Measurements from ENCODE around the gene RARB.

Gene RARB

GRCh38 chr3:25508901-25509300, 80.8 kb downstream of the RARB start:
- DNase-seq (ENCODE audit: low read depth), result no peak

GRCh38 chr3:25510797-25511196, 82.7 kb downstream of the RARB start:
- DNase-seq (ENCODE audit: low read depth), result no peak

- no peak for DNase-seq (ENCODE audit: low read depth)
Measured at GRCh38 chr3:25511972-25512721, 84.1 kb downstream of the RARB start.

GRCh38 chr3:25513642-25514266, 85.7 kb downstream of the RARB start:
- DNase-seq (ENCODE audit: low read depth), result no peak

GRCh38 chr3:25515171-25515570, 87.1 kb downstream of the RARB start:
- DNase-seq (ENCODE audit: low read depth), result no peak

GRCh38 chr3:25520926-25521559, 93.0 kb downstream of the RARB start:
- no peak for DNase-seq (ENCODE audit: low read depth)

GRCh38 chr3:25527336-25527735, 99.3 kb downstream of the RARB start:
- no peak for DNase-seq (ENCODE audit: low read depth)

GRCh38 chr3:25527801-25528200, 99.7 kb downstream of the RARB start:
- DNase-seq (ENCODE audit: low read depth), result peak; percentile 21

- no peak for DNase-seq (ENCODE audit: low read depth)
Measured at GRCh38 chr3:25531971-25532370, 103.9 kb downstream of the RARB start.

GRCh38 chr3:25532431-25533162, 104.5 kb downstream of the RARB start:
- DNase-seq (ENCODE audit: low read depth), result no peak

- DNase-seq (ENCODE audit: low read depth), result no peak
Measured at GRCh38 chr3:25533399-25533798, 105.3 kb downstream of the RARB start.

- DNase-seq (ENCODE audit: low read depth), result no peak
Measured at GRCh38 chr3:25534007-25534406, 105.9 kb downstream of the RARB start.

GRCh38 chr3:25536521-25537391, 108.7 kb downstream of the RARB start:
- peak; percentile 19 for DNase-seq (ENCODE audit: low read depth)

GRCh38 chr3:25537516-25537915, 109.5 kb downstream of the RARB start:
- no peak for DNase-seq (ENCODE audit: low read depth)

- DNase-seq (ENCODE audit: low read depth), result no peak
Measured at GRCh38 chr3:25540273-25540672, 112.2 kb downstream of the RARB start.

GRCh38 chr3:25542492-25543039, 114.5 kb downstream of the RARB start:
- DNase-seq (ENCODE audit: low read depth), result no peak

GRCh38 chr3:25547103-25547502, 119.0 kb downstream of the RARB start:
- DNase-seq (ENCODE audit: low read depth), result no peak

GRCh38 chr3:25547943-25548674, 120.0 kb downstream of the RARB start:
- no peak for DNase-seq (ENCODE audit: low read depth)

- DNase-seq (ENCODE audit: low read depth), result no peak
Measured at GRCh38 chr3:25548836-25549235, 120.8 kb downstream of the RARB start.

- DNase-seq (ENCODE audit: low read depth), result no peak
Measured at GRCh38 chr3:25552251-25552650, 124.2 kb downstream of the RARB start.

GRCh38 chr3:25554376-25554775, 126.3 kb downstream of the RARB start:
- no peak for DNase-seq (ENCODE audit: low read depth)
